GM18951 (cell line): ENCODE measurements around the gene PRPH2.
"Not testable (repeated sequence)": the region's sequence is repeated elsewhere in the genome, so short reads cannot be mapped to it uniquely, and the experiment has no call there.

ENCODE experiments used
- POLR2A ChIP-seq: IDR thresholded peaks from 4 replicates; pipeline ENCODE4 v1.6.1; 2011; ENCODE audit warnings: mild to moderate bottlenecking; ENCODE audit not compliant: insufficient read length, insufficient read depth; ENCODE audit errors: extremely low read depth
- in situ Hi-C: fragments of 300-500 bp; cut with MboI; formaldehyde crosslinking; loops from one replicate; pipeline ENCODE4 v1.12.0; 2022; ENCODE audit warnings: low sequenced_read_pairs, mixed read lengths, inconsistent platforms; ENCODE audit not compliant: unreplicated experiment

The PRPH2 gene

DNA sequence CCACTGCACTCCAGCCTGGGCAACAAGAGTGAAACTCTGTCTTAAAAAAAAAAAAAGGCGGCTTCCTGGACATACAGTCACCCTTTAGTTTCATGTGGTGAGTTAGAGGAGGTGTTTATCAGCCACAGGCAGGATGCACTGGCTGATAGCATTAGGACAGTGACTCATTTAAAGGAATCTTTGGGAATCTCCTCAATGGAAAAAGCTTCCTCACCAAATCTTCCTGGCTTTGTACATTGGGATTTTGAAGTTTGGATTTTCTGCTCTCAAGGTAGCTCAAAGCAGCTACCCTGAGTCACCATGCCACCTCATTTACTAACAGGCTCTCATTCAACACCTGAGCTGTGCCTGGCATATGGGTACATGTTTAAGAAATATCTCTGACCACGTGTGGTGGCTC, 20.2 kb downstream of the PRPH2 start:
- in situ Hi-C loops, result no loop called here

DNA sequence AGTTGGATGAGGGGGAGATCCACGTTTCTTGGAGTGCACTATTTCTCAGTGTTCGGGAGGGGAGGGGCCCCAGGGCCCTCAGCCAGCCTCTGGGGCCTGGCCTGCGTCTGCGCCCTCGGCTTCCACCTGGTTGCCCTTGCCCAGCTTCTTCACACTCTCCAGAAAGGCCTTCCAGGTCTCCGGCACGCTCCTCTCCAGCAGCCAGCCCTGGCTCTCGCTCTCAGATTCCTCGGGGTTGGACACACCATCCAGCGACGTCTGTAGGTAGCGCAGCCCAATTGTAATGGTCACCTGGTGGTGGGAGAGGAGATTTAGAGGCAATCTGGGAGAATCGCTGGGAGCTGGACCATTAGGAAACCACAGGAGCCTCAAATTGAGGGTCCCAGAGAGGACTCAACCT, 24.2 kb downstream of the PRPH2 start:
- in situ Hi-C loops, result no loop called here
- TF ChIP-seq POLR2A, result no peak

More for the DNA sequence above, 20.2 kb downstream of the PRPH2 start:
- no peak for TF ChIP-seq POLR2A

DNA sequence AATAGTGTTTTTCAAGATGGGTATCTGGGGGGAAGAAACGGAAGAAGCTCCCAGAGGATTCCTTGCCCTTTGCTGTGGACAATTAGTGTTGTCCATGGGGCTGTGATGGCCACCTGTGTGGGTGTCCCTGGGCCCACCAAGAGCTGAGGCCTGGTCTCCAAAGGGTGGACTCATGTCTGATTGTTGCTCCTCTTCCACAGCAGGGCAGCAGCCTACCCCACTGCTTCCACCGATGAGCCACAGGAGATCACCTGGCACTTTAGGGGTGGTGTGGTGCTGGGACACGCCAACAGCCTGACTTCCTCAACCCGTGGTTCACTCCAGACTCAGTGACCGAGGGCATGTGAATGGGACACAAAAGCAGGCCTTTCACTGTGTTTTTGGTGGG, 25.1 kb downstream of the PRPH2 start:
- TF ChIP-seq POLR2A, result no peak
- in situ Hi-C loops, result no loop called here

DNA sequence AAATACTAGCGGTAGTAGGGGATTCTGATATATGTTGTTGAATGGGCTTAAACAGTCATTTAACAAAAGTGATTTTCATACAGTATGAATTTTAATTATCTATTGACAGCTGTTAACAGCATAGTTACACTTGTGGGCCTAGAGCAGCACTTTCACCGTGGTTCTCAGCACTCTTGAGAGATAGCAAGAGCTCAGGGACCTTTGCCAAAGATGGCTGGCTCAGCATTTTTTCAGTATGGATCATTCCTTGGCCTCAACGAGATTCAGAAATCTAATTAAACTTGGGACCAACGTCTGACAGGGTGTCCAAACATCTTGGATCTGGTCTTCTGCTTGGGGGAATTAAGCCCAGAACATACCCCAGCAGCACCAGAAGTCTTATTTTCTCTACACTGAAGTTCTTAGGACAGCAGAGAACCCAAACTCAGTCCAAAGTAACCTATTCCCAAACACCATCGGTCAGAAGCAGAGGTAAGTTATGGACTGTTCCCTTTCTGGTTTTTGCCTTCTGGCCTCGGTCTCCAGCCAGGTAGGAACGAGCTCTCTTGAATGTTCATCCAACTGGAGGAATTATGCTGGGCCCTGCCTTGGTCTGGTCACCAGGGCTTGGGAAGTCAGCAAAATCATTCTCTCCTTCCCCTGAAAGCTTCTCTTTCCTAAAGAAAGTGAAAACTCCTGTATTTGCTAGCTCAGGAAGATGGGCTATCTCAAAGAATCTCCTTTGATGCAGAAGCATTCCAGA, 25.7 kb downstream of the PRPH2 start:
- no peak for TF ChIP-seq POLR2A
- in situ Hi-C loops, result no loop called here

DNA sequence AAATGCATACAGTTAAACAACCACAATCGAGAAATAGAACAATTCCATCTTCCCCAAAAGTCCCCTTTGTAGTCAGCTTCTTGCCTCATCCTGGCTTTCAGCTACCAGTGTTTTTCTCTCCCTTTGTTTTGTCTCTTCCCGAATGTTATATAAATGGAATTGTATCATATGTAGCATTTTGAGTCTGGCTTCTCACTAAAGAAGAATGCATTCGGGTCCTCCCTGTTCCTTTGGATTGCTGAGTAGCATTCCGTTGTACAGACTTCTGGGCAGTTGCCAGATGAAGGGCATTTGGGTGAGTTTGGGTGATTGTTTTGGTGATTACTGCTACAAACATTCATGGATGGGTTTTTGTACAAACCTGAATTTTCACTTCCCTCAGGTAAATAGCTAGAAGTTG, 27.8 kb downstream of the PRPH2 start:
- in situ Hi-C loops, result no loop called here
- no peak for TF ChIP-seq POLR2A

DNA sequence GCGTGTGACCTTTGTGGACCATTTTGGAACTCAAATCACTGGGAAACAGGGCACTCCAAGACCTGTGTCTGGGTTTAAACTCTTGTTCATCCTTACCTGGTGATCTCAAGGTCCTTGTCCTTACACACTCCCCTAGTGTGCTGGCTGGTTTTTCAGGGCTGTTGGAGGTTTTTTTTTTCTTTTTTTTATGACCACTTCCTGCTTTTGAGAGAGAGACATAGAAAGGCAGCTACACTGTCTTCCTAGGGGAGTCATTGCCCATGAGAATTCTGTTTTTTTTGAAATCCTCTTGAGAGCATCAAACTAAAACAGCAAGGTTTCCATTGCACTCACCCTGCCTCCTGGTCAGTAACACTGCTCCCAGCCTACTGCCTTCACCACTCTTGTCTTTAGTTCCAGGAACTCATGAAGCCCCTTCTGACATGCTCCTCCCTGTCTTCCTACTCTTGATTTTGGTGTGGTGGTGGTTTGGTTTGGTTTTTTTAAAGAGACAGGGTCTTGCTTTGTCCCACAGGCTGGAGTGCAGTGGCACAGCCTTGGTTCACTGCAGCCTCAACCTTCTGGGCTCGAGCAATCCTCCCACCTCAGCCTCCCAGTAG, 28.6 kb downstream of the PRPH2 start:
- in situ Hi-C loops, result no loop called here
- no peak for TF ChIP-seq POLR2A

DNA sequence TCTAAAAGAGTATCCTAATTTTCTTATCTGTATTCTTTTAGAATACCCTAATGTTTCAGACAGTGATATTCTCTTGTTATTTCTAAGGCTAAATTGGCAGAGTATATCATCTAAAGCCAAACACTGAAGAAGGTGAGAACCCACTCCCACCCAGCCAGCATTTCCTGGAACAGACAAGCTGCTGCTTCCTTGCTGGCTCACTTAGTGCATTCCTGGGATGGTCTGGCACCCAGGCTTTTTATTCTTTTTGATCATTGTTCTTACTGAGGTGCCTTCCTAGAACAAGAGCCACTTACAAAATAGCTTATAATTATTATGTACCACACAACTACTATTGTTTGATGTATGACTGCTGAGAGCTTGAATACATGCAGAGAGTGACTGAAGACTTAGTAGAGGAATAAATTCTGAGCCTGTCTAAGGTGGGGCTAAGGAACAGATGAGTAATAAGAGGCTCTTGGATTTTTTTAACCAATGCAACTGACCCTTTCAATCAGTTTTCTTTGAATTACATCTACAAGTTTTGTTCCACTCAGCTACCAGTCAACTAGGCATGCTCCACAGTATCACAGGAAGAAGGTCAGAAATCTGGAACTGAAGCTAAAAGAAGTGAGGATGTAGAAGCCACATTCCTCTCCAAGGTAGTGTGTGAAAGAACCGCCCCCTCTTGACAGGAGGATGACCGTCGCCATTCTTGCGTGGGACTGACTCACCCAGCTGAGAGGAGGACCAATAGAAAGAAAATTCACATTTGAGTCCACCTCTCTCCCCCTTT, 30.1 kb downstream of the PRPH2 start:
- in situ Hi-C loops, result no loop called here
- no peak for TF ChIP-seq POLR2A

DNA sequence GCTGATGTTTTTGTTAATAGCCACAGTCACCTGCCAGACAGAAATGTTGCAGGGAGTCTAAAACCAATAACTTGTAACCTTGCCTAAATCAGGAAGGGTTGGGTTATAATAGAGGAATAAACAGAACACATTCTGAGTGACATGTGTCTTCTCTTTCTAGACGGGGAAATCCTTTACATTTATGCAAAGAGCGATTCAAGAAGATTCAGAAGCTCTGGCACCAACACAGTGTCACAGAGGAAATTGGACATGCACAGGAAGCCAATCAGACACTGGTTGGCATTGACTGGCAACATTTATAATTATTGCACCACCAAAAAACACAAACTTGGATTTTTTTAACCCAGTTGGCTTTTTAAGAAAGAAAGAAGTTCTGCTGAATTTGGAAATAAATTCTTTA, 31.5 kb downstream of the PRPH2 start:
- TF ChIP-seq POLR2A, result no peak
- in situ Hi-C loops, result no loop called here

DNA sequence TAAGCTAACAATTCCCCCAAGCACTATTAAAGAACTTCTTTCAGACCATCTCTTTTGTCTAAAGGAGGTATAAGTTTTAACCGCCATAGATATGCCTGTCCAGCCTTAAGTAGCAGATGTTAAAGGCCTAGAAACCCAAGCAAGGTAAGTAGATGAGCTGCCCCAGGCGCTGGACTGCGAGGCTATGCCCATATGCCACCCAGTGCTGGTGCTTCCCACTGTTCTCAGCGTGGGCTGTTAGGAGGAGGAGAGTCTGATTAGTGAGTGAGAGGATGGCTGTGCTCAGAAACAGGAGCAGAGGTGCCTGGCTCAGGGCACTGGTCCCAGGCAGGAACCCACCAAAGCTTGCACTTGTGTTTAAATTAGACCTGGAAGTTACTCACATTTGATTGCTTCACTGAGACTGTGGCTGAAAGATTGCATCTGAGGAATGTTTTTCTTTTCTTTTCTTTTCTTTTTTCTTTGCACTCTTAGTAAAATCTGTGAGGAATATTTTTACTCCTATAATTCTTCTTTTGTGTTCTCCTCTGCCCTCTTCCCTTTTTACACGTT, 32.2 kb downstream of the PRPH2 start:
- TF ChIP-seq POLR2A, result no peak
- in situ Hi-C loops, result no loop called here

DNA sequence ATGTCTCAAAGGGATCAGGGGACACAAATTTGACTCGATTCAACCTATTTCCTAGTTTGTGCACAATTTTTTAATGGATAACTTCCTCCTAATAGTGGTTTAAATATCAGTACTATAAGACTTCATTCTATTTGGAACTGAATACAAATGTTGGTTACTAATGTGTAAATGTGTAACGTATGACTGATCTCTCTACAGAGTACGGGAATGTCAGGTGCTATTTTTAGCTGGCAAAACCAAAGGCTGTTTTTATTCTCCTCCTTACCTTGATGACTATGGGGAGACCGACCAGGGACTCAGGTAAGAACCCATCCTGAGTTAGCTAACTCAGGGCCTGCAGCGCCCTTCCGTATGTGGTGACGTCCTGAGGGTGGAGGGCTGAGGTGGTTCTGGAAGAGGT, 33.0 kb downstream of the PRPH2 start:
- TF ChIP-seq POLR2A, result no peak
- in situ Hi-C loops, result no loop called here

DNA sequence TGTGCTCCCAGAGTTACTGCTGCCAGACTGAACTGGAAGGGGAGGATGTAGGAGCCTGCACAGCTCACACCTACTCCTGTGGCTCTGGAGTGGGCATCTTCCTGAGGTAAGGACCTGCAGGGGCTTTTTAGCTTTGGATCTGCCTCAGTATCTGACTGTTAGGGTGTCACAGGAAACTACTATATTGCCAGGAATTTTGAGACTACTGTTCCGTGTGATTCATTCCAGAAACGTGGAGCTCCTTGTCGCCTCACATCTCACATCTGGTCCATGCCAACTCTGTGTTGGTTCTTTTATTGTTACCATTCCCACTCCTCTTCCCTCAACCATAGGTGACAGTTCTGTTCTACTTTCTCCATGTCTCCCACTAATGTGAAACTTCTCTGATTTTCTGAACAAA, 34.1 kb downstream of the PRPH2 start:
- in situ Hi-C loops, result no loop called here
- no peak for TF ChIP-seq POLR2A

DNA sequence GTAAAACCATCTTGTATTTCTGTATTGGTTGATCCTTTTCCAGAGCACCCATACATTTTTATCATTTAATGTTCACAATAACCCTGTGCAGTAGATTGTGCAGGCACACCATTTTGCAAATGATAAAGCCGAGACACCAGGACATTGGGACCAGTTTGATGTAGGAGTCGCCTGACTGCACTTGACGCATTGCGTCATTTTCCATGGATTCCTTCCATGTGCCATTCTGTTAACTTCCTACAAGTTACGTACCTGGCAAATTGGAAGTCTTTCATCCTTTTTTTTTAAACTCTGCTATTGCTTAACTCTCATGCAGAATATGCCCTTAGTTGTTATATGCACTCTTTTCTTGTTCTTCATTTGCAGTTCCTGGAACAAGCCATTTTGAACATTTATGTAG, 43.0 kb downstream of the PRPH2 start:
- in situ Hi-C loops, result no loop called here
- no peak for TF ChIP-seq POLR2A

DNA sequence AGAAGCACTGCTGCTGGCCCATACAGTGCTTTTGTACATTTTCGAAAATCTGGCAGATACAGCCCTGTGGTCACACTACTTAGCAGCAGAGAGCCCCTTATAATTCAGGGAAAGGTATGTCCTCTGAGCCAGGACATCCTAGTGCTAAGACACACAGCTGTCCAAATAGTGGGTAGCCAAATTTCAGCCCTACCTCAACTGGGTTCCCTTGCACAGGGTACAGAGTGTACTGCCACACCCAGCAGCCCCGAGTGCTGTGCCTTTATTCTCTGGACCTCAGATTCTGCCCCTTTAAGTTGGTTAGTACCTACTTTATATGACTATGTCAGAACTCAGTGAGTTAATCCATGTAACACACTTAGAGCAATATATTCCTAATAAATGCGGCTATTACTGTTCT, 47.6 kb downstream of the PRPH2 start:
- in situ Hi-C loops, result no loop called here
- TF ChIP-seq POLR2A, result no peak

DNA sequence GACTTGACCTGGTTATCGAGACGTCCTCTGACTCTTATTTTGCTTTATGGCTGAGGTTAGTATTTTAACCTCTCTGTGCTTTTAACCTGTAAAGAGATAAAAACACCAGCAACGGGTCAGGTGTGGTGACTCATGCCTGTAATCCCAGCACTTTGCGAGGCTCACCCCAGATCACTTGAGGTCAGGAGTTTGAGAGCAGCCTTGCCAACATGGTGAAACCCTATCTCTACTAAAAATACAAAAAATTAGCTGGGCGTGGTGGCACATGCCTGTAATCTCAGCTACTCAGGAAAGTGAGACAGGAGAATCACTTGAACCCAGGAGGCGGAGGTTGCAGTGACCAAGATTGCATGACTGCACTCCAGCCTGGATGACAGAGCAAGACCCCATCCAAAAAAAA, 48.0 kb downstream of the PRPH2 start:
- in situ Hi-C loops, result not testable (repeated sequence)

DNA sequence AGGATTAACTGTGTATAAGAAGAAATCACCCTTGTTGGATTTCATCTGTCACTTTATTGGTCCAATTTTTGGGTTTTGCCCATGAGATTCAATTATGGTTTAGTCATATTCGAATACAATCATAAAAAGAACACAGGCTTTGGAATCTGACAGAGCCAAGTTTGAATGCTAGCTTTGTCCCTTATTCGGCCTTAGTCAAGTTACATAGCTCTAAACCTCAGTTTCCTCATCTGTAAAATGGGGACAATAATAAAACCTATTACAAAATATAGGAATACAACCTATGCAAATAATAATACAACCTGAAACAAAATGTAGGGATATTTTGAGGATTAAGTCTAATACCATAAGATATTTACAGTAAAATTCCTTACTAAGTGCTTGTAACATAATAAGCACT, 57.7 kb downstream of the PRPH2 start:
- no peak for TF ChIP-seq POLR2A
- in situ Hi-C loops, result loop anchor here (10.0 kb wide), 1 partner anchor 210 kb away; the partner anchor contains the start of gene RPL7L1
